SJCRH30 (cell line): ENCODE results near the gene FAM13C. TPM values are rescaled to one million over a fixed set of nuclear protein-coding genes. Genes with fewer than 3 reads are reported as not detected.

Experiments used
- DNase-seq, 2 experiments: peaks; one replicate each; pipeline ENCODE4 v3.0.0-alpha.2; 2015 to 2020
- H3K27ac ChIP-seq: fragments of 250-450 bp; sonication (Bioruptor Pico); 2 replicates; pipeline ENCODE4 v1.5.1; 2020; ENCODE audit warnings: mild to moderate bottlenecking, moderate library complexity
- H3K27me3 ChIP-seq: fragments of 250-450 bp; sonication (Bioruptor Pico); 2 replicates; pipeline ENCODE4 v1.5.1; 2020; ENCODE audit warnings: mild to moderate bottlenecking, moderate library complexity
- H3K36me3 ChIP-seq: fragments of 250-450 bp; sonication (Bioruptor Pico); 2 replicates; pipeline ENCODE4 v1.5.1; 2020; ENCODE audit warnings: mild to moderate bottlenecking, moderate library complexity
- H3K4me1 ChIP-seq: fragments of 250-450 bp; sonication (Bioruptor Pico); 2 replicates; pipeline ENCODE4 v1.5.1; 2020; ENCODE audit warnings: mild to moderate bottlenecking, moderate library complexity
- H3K4me3 ChIP-seq: fragments of 250-450 bp; sonication (Bioruptor Pico); 2 replicates; pipeline ENCODE4 v1.5.1; 2020; ENCODE audit warnings: mild to moderate bottlenecking, moderate library complexity
- H3K9me3 ChIP-seq: fragments of 250-450 bp; sonication (Bioruptor Pico); replicated peaks from 2 replicates; pipeline ENCODE4 v1.5.1; 2020; ENCODE audit warnings: mild to moderate bottlenecking, moderate library complexity
- total RNA-seq: library from RNA; depleted of rRNA; stranded (reverse); fragments of >200 nt; shearing (Covaris generic); gene quantifications from 2 replicates; pipeline ENCODE4 v1.2.3, GENCODE V29; 2014

The FAM13C gene
- total RNA-seq, 1 experiment from 2014 or later = 1.1 TPM

- Histone ChIP-seq H3K4me3 (no peak overlapping the region), H3K27me3 (no peaks in the 10 kb centered on the region)
Observed at GRCh38 chr10:59285848-59286247, 76.5 kb downstream of the FAM13C start.

GRCh38 chr10:59285073-59285472 lies 77.3 kb downstream of the FAM13C start:
- no peaks in the 10 kb centered on the region for H3K9me3 ChIP-seq
- H3K4me3 ChIP-seq = no peak overlapping the region
- no peaks in the 10 kb centered on the region for H3K27me3 ChIP-seq
- no peak for DNase-seq
- no peak overlapping the region for H3K27ac ChIP-seq
- no peaks in the 10 kb centered on the region for H3K36me3 ChIP-seq
- no peaks in the 10 kb centered on the region for H3K4me1 ChIP-seq

More at GRCh38 chr10:59285848-59286247, 76.5 kb downstream of the FAM13C start:
- no peak for DNase-seq
- Histone ChIP-seq H3K4me1 (no peaks in the 10 kb centered on the region), H3K27ac (no peak overlapping the region), H3K9me3 (no peaks in the 10 kb centered on the region), H3K36me3 (no peaks in the 10 kb centered on the region)

- no peaks in the 10 kb centered on the region for H3K36me3 ChIP-seq
- H3K4me3 ChIP-seq = no peak overlapping the region
- no peak overlapping the region for H3K27ac ChIP-seq
- DNase-seq = no peak
- no peaks in the 10 kb centered on the region for H3K9me3 ChIP-seq
- H3K4me1 ChIP-seq = no peaks in the 10 kb centered on the region
- no peaks in the 10 kb centered on the region for H3K27me3 ChIP-seq
Observed at GRCh38 chr10:59284118-59284975, 78.0 kb downstream of the FAM13C start.

GRCh38 chr10:59283456-59284091 lies 78.8 kb downstream of the FAM13C start:
- no peak overlapping the region for H3K4me3 ChIP-seq
- H3K36me3 ChIP-seq = no peaks in the 10 kb centered on the region
- no peaks in the 10 kb centered on the region for H3K4me1 ChIP-seq
- H3K27ac ChIP-seq = no peak overlapping the region
- no peaks in the 10 kb centered on the region for H3K27me3 ChIP-seq
- no peaks in the 10 kb centered on the region for H3K9me3 ChIP-seq
- DNase-seq = peak; percentile 23 to 29

GRCh38 chr10:59281861-59282260 lies 80.5 kb downstream of the FAM13C start:
- H3K36me3 ChIP-seq = no peaks in the 10 kb centered on the region
- H3K4me1 ChIP-seq = no peaks in the 10 kb centered on the region
- DNase-seq = no peak
- no peaks in the 10 kb centered on the region for H3K27me3 ChIP-seq
- no peaks in the 10 kb centered on the region for H3K9me3 ChIP-seq
- no peak overlapping the region for H3K4me3 ChIP-seq
- H3K27ac ChIP-seq = no peak overlapping the region

GRCh38 chr10:59279991-59280505 lies 82.3 kb downstream of the FAM13C start:
- no peaks in the 10 kb centered on the region for H3K36me3 ChIP-seq
- no peaks in the 10 kb centered on the region for H3K27me3 ChIP-seq
- no peak overlapping the region for H3K4me3 ChIP-seq
- no peaks in the 10 kb centered on the region for H3K4me1 ChIP-seq
- H3K9me3 ChIP-seq = no peaks in the 10 kb centered on the region
- DNase-seq = no peak
- H3K27ac ChIP-seq = no peak overlapping the region

- no peaks in the 10 kb centered on the region for H3K9me3 ChIP-seq
- no peaks in the 10 kb centered on the region for H3K27me3 ChIP-seq
- no peaks in the 10 kb centered on the region for H3K4me1 ChIP-seq
- no peak overlapping the region for H3K4me3 ChIP-seq
- DNase-seq = no peak
- no peaks in the 10 kb centered on the region for H3K36me3 ChIP-seq
- H3K27ac ChIP-seq = no peak overlapping the region
Observed at GRCh38 chr10:59279476-59279875, 82.9 kb downstream of the FAM13C start.

GRCh38 chr10:59276919-59277318 lies 85.4 kb downstream of the FAM13C start:
- Histone ChIP-seq H3K27me3 (no peaks in the 10 kb centered on the region), H3K4me1 (no peaks in the 10 kb centered on the region), H3K4me3 (no peak overlapping the region), H3K27ac (no peak overlapping the region), H3K9me3 (no peaks in the 10 kb centered on the region), H3K36me3 (no peaks in the 10 kb centered on the region)
- DNase-seq = no peak

- Histone ChIP-seq H3K27me3 (no peaks in the 10 kb centered on the region), H3K9me3 (no peaks in the 10 kb centered on the region), H3K4me3 (no peak overlapping the region), H3K36me3 (no peaks in the 10 kb centered on the region), H3K4me1 (no peaks in the 10 kb centered on the region), H3K27ac (no peak overlapping the region)
- DNase-seq = no peak
Observed at GRCh38 chr10:59276133-59276532, 86.2 kb downstream of the FAM13C start.

- Histone ChIP-seq H3K9me3 (no peaks in the 10 kb centered on the region), H3K4me1 (no peaks in the 10 kb centered on the region), H3K4me3 (no peak overlapping the region), H3K27ac (no peak overlapping the region), H3K27me3 (no peaks in the 10 kb centered on the region), H3K36me3 (no peaks in the 10 kb centered on the region)
- no peak for DNase-seq
Observed at GRCh38 chr10:59273445-59273844, 88.9 kb downstream of the FAM13C start.

GRCh38 chr10:59272061-59272460 lies 90.3 kb downstream of the FAM13C start:
- H3K27ac ChIP-seq = no peak overlapping the region
- H3K36me3 ChIP-seq = no peaks in the 10 kb centered on the region
- DNase-seq = no peak
- H3K4me1 ChIP-seq = no peaks in the 10 kb centered on the region
- H3K27me3 ChIP-seq = no peaks in the 10 kb centered on the region
- H3K9me3 ChIP-seq = no peaks in the 10 kb centered on the region
- no peak overlapping the region for H3K4me3 ChIP-seq

- no peak for DNase-seq
- Histone ChIP-seq H3K27ac (no peak overlapping the region), H3K4me1 (no peaks in the 10 kb centered on the region), H3K36me3 (no peaks in the 10 kb centered on the region), H3K4me3 (no peak overlapping the region), H3K9me3 (no peaks in the 10 kb centered on the region), H3K27me3 (no peaks in the 10 kb centered on the region)
Observed at GRCh38 chr10:59271160-59271559, 91.2 kb downstream of the FAM13C start.

- H3K9me3 ChIP-seq = no peaks in the 10 kb centered on the region
- H3K4me3 ChIP-seq = no peak overlapping the region
- no peak overlapping the region for H3K27ac ChIP-seq
- H3K4me1 ChIP-seq = no peaks in the 10 kb centered on the region
- no peaks in the 10 kb centered on the region for H3K36me3 ChIP-seq
- DNase-seq = no peak
- no peaks in the 10 kb centered on the region for H3K27me3 ChIP-seq
Observed at GRCh38 chr10:59270492-59270891, 91.9 kb downstream of the FAM13C start.

- no peak for DNase-seq
- no peak overlapping the region for H3K4me3 ChIP-seq
- no peaks in the 10 kb centered on the region for H3K27me3 ChIP-seq
- H3K4me1 ChIP-seq = no peaks in the 10 kb centered on the region
- H3K36me3 ChIP-seq = no peaks in the 10 kb centered on the region
- H3K9me3 ChIP-seq = no peaks in the 10 kb centered on the region
- H3K27ac ChIP-seq = no peak overlapping the region
Observed at GRCh38 chr10:59269651-59270050, 92.7 kb downstream of the FAM13C start.

GRCh38 chr10:59268460-59268859 lies 93.9 kb downstream of the FAM13C start:
- no peak for DNase-seq
- Histone ChIP-seq H3K4me1 (no peaks in the 10 kb centered on the region), H3K27ac (no peak overlapping the region), H3K27me3 (no peaks in the 10 kb centered on the region), H3K9me3 (no peaks in the 10 kb centered on the region), H3K4me3 (no peak overlapping the region), H3K36me3 (no peaks in the 10 kb centered on the region)
